PC-9 (cell line): ENCODE results near the gene CTBP2.

Experiments used
- EZH2 ChIP-seq: fragments of 200-600 bp; sonication (generic); IDR thresholded peaks from 2 replicates; pipeline ENCODE4 v1.8.0; 2017; ENCODE audit warnings: antibody characterized with exemption, low read depth
- TF ChIP-seq, protein P1 (sequence below): fragments of 200-600 bp; sonication (generic); conservative IDR thresholded peaks from 2 replicates; pipeline ENCODE4 v1.6.1; 2017; ENCODE audit warnings: mixed run types, antibody characterized with exemption, mild to moderate bottlenecking, moderate library complexity

DNA sequence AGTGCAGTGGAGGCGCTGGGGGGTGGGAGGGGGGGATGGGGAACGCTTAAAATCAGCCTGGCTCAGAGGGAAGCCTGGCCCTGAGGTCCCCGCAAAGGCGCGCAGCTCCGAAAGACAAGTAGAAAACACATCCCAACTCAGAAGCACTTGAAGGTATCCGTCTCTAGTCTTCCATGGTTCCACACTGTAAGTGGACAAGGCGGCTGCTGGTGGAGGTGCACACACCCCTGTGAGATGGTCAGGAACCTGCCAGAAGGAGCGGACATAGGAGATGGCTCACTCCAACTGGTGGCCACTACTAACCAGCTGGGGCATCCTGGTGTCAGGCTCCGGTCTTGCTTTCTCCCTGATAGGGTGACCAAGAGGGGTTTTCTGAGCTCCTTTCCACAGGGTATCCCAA, 41.7 kb downstream of the CTBP2 start:
- TF ChIP-seq, protein P1, sequence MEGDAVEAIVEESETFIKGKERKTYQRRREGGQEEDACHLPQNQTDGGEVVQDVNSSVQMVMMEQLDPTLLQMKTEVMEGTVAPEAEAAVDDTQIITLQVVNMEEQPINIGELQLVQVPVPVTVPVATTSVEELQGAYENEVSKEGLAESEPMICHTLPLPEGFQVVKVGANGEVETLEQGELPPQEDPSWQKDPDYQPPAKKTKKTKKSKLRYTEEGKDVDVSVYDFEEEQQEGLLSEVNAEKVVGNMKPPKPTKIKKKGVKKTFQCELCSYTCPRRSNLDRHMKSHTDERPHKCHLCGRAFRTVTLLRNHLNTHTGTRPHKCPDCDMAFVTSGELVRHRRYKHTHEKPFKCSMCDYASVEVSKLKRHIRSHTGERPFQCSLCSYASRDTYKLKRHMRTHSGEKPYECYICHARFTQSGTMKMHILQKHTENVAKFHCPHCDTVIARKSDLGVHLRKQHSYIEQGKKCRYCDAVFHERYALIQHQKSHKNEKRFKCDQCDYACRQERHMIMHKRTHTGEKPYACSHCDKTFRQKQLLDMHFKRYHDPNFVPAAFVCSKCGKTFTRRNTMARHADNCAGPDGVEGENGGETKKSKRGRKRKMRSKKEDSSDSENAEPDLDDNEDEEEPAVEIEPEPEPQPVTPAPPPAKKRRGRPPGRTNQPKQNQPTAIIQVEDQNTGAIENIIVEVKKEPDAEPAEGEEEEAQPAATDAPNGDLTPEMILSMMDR = no peak
- no peak for TF ChIP-seq EZH2
